Keratinocyte (primary cell): ENCODE data around the gene NREP. TPM values are rescaled to one million over a fixed set of nuclear protein-coding genes. Genes with fewer than 3 reads are reported as not detected.

Experiments used
- DNase-seq: peaks from one replicate; pipeline ENCODE4 v3.0.0-alpha.2; 2011; ENCODE audit warnings: low read depth, missing footprints, low spot score
- FAIRE-seq: peaks from 2 replicates; lab custom pipeline; 2011; peaks lifted over from hg19 to GRCh38; lab: Jason Lieb, UNC
- H2AFZ ChIP-seq: 2 replicates; pipeline ENCODE4 v1.6.0; 2012; ENCODE audit warnings: low read length, control low read depth, inconsistent platforms; ENCODE audit not compliant: control insufficient read depth
- H3K27ac ChIP-seq: 2 replicates; pipeline ENCODE4 v1.5.1; 2011; ENCODE audit warnings: low read length; ENCODE audit not compliant: control insufficient read depth, insufficient read depth
- H3K27me3 ChIP-seq: 3 replicates; pipeline ENCODE4 v1.6.0; 2011; ENCODE audit warnings: low read length; ENCODE audit not compliant: control insufficient read depth, insufficient read depth; ENCODE audit errors: extremely low read depth
- H3K36me3 ChIP-seq, 2 experiments: 2 replicates in 1 of 2; 3 replicates in 1 of 2; pipeline ENCODE4 v1.5.1; 2011; ENCODE audit warnings: low read length in 2 of 2, mild to moderate bottlenecking in 1 of 2; ENCODE audit not compliant: control insufficient read depth in 2 of 2, insufficient read depth in 2 of 2; ENCODE audit errors: extremely low read depth in 1 of 2
- H3K4me1 ChIP-seq: 3 replicates; pipeline ENCODE4 v1.5.1; 2011; ENCODE audit warnings: low read length; ENCODE audit not compliant: control insufficient read depth, insufficient read depth; ENCODE audit errors: extremely low read depth
- H3K4me2 ChIP-seq: 3 replicates; pipeline ENCODE4 v1.6.0; 2011; ENCODE audit warnings: low read depth, low read length; ENCODE audit not compliant: control insufficient read depth, insufficient read depth; ENCODE audit errors: extremely low read depth
- H3K4me3 ChIP-seq, 3 experiments: fragments of 200-600 bp in 1 of 3; sonication (generic) in 1 of 3; 2 replicates in 2 of 3; 3 replicates in 1 of 3; pipeline ENCODE4 v1.5.1; 2011 to 2016; ENCODE audit warnings: low read length in 3 of 3, mild to moderate bottlenecking in 3 of 3, control low read depth in 2 of 3, inconsistent platforms in 1 of 3, low read depth in 1 of 3, mixed read lengths in 1 of 3, mixed run types in 1 of 3, moderate library complexity in 1 of 3; ENCODE audit not compliant: control insufficient read depth in 2 of 3, insufficient read depth in 2 of 3; ENCODE audit errors: extremely low read depth in 1 of 3
- H3K79me2 ChIP-seq: 2 replicates; pipeline ENCODE4 v1.6.0; 2012; ENCODE audit warnings: low read length; ENCODE audit not compliant: control insufficient read depth, insufficient read depth
- H3K9ac ChIP-seq: 3 replicates; pipeline ENCODE4 v1.6.0; 2011; ENCODE audit warnings: low read length; ENCODE audit not compliant: control insufficient read depth, insufficient read depth; ENCODE audit errors: extremely low read depth
- H3K9me1 ChIP-seq: 3 replicates; pipeline ENCODE4 v1.6.0; 2011; ENCODE audit warnings: low read length; ENCODE audit not compliant: control insufficient read depth, insufficient read depth; ENCODE audit errors: extremely low read depth
- H3K9me3 ChIP-seq: 2 replicates; pipeline ENCODE4 v1.5.1; 2012; ENCODE audit warnings: low read depth, low read length; ENCODE audit not compliant: control insufficient read depth
- H4K20me1 ChIP-seq: 3 replicates; pipeline ENCODE4 v1.6.0; 2011; ENCODE audit warnings: low read length; ENCODE audit not compliant: control insufficient read depth, insufficient read depth; ENCODE audit errors: extremely low read depth
- CTCF ChIP-seq, 3 experiments: IDR thresholded peaks in 1 of 3; conservative IDR thresholded peaks in 1 of 3; optimal IDR thresholded peaks in 1 of 3; 2 replicates in 2 of 3; 3 replicates in 1 of 3; pipeline versions ENCODE3 to v1.5.1; 2011; ENCODE audit warnings: low read length in 3 of 3, mild to moderate bottlenecking in 3 of 3, moderate library complexity in 2 of 3, control low read depth in 1 of 3, inconsistent platforms in 1 of 3; ENCODE audit not compliant: insufficient read depth in 2 of 3; ENCODE audit errors: extremely low read depth in 1 of 3
- EZH2 ChIP-seq: IDR thresholded peaks from one replicate; pipeline ENCODE4 v1.6.1; 2012; ENCODE audit warnings: inconsistent platforms, mild to moderate bottlenecking, low read length, moderate library complexity
- dilution Hi-C: fragments of 300-500 bp; cut with MboI; formaldehyde crosslinking; loops from one replicate; pipeline ENCODE4 v1.7.0; 2020; ENCODE audit warnings: low sequenced_read_pairs; ENCODE audit not compliant: extremely low pct_ligation_motif_present
- polyA plus RNA-seq, 5 experiments: library from polyadenylated mRNA; depleted of rRNA in 3 of 5; stranded (reverse) in 3 of 5; stranded (forward) in 1 of 5; unstranded in 1 of 5; fragments of >200 nt; gene quantifications; 1 replicate in 1 of 5; 2 replicates in 3 of 5; 3 replicates in 1 of 5; pipeline versions ENCODE4 v1.2.1 to v1.2.3, GENCODE V29; 2011 to 2012; ENCODE audit warnings: missing spikeins in 2 of 5, low read depth in 1 of 5, low replicate concordance in 1 of 5

Gene NREP
- polyA plus RNA-seq, 1 donor (not counting 4 experiments of a cell fraction or from before 2014, with no cell fraction given), result 9.1 TPM

DNA sequence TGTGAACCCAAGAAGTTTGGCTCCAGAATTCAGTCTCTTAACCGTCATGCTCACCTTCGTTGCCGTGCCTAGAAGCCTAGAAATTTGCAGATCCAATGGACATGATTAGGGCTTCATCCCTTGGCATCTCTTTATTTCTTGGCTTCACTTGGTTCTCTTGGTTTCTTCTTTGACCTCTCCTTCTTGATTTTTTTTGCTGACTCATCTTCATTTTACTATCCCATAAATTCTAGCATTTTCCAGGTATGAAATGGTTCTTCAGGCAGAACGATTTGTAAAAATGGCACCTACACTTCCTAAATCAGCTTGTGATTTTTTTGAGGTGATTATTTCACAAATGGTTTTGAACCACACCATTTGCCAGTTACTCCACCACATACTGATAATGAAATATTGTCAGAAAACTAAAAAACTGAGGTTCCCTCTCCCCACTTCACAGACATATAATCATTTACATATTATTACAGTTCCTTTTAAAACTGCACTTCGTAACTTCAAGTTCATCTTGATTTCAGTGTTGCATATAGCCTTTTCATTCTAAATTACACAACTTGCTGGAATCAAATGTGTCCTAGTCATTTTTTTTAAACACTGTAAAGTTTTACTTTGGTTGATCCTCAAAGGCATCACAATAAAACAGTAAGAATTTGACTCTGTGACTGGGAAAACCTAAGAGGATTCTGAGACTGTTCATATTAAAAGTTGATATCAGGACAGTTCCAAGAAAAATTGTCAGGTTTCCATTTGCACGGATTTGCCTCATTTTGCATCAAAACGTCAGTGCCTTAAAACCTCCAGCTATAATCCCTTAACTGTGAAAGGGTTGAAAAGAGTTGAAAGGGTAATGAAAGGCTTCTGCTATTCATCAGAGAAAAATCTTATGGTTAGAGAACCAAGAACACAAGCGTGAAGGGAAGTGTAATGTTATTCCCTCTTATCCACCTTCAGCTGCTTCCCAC lies 8.9 kb upstream of the NREP start:
- Histone ChIP-seq H3K9me1 (no peaks in the 10 kb centered on the region), H2AFZ (no peak overlapping the region), H3K4me2 (no peak overlapping the region), H3K27ac (no peak overlapping the region), H3K79me2 (no peaks in the 10 kb centered on the region), H3K9me3 (no peaks in the 10 kb centered on the region), H3K9ac (no peak overlapping the region), H3K4me3 (no peak overlapping the region), H3K4me1 (no peaks in the 10 kb centered on the region), H3K36me3 (no peaks in the 10 kb centered on the region), H4K20me1 (no peaks in the 10 kb centered on the region), H3K27me3 (no peaks in the 10 kb centered on the region)
- dilution Hi-C loops, result no loop called here
- DNase-seq (no peak), FAIRE-seq (no peak)
- TF ChIP-seq CTCF (optimal IDR thresholded peaks at IDR 0.05 in 1 of 3, IDR thresholded peaks at IDR 0.05 in 1 of 3, conservative IDR thresholded peaks at IDR 0.05 in 1 of 3; ENCODE audit: extremely low read depth in 1 of 3, insufficient read depth in 2 of 3, low read length in 3 of 3) (no peak), EZH2 (no peak)

GRCh38 chr5:111764019-111764418 lies 7.0 kb upstream of the NREP start:
- H2AFZ ChIP-seq, result no peak overlapping the region
- TF ChIP-seq CTCF (optimal IDR thresholded peaks at IDR 0.05 in 1 of 3, IDR thresholded peaks at IDR 0.05 in 1 of 3, conservative IDR thresholded peaks at IDR 0.05 in 1 of 3; ENCODE audit: extremely low read depth in 1 of 3, insufficient read depth in 2 of 3, low read length in 3 of 3), result no peak
- TF ChIP-seq EZH2, result no peak
- no peaks in the 10 kb centered on the region for H3K9me1 ChIP-seq
- no peak overlapping the region for H3K4me3 ChIP-seq
- dilution Hi-C loops, result no loop called here
- H3K36me3 ChIP-seq, result no peaks in the 10 kb centered on the region
- DNase-seq (no peak), FAIRE-seq (no peak)
- no peaks in the 10 kb centered on the region for H4K20me1 ChIP-seq
- no peaks in the 10 kb centered on the region for H3K27me3 ChIP-seq
- H3K9me3 ChIP-seq, result no peaks in the 10 kb centered on the region
- H3K4me2 ChIP-seq, result no peak overlapping the region
- no peaks in the 10 kb centered on the region for H3K79me2 ChIP-seq
- H3K27ac ChIP-seq, result no peak overlapping the region
- H3K9ac ChIP-seq, result no peak overlapping the region
- no peaks in the 10 kb centered on the region for H3K4me1 ChIP-seq
